GM23338 (cell line): ENCODE results near the gene LRRC10B. TPM values are rescaled to one million over a fixed set of nuclear protein-coding genes. Genes with fewer than 3 reads are reported as not detected.

Experiments used
- CREB1 ChIP-seq: fragments of 250-450 bp; sonication (Bioruptor Pico); IDR thresholded peaks from 2 replicates; pipeline ENCODE4 v1.5.0; 2020; ENCODE audit warnings: low read depth, mild to moderate bottlenecking, moderate library complexity
- EZH2phosphoT487 ChIP-seq: fragments of 200-600 bp; sonication (generic); IDR thresholded peaks from one replicate; pipeline ENCODE4 v1.8.1; 2018; ENCODE audit warnings: antibody characterized with exemption; ENCODE audit not compliant: unreplicated experiment
- JUNB ChIP-seq: IDR thresholded peaks from one replicate; pipeline ENCODE4 v1.6.1; 2016; ENCODE audit warnings: antibody characterized with exemption; ENCODE audit not compliant: unreplicated experiment
- NANOG ChIP-seq: IDR thresholded peaks from 2 replicates; pipeline ENCODE4 v1.6.1; 2016; ENCODE audit warnings: antibody characterized with exemption, borderline replicate concordance
- POLR2AphosphoS5 ChIP-seq: IDR thresholded peaks from 2 replicates; pipeline ENCODE4 v1.6.1; 2016; ENCODE audit warnings: antibody characterized with exemption, low read depth
- STAT1 ChIP-seq: IDR thresholded peaks from one replicate; pipeline ENCODE4 v1.6.1; 2016; ENCODE audit warnings: antibody characterized with exemption; ENCODE audit not compliant: unreplicated experiment
- ZNF114 ChIP-seq: fragments of 250-450 bp; sonication (Bioruptor Pico); IDR thresholded peaks from 2 replicates; pipeline ENCODE4 v1.5.0; 2020; ENCODE audit warnings: mild to moderate bottlenecking, moderate library complexity
- polyA plus RNA-seq: library from polyadenylated mRNA; unstranded; fragments of >200 nt; fragmentation: Nextera tagmentation; extraction: Ambion mirVana; gene quantifications from 2 replicates; pipeline ENCODE4 v1.2.1, GENCODE V29; 2016
- total RNA-seq: library from RNA; depleted of rRNA; stranded (reverse); fragments of >200 nt; shearing (Covaris generic); gene quantifications from 2 replicates; pipeline ENCODE4 v1.2.3, GENCODE V29; 2014
- TF ChIP-seq, protein P1 (sequence below): fragments of 250-450 bp; sonication (Bioruptor Pico); IDR thresholded peaks from 2 replicates; pipeline ENCODE4 v1.5.0; 2020; ENCODE audit warnings: mild to moderate bottlenecking, moderate library complexity
- TF ChIP-seq, protein P2 (sequence below): IDR thresholded peaks from one replicate; pipeline ENCODE4 v1.6.1; 2018; ENCODE audit warnings: antibody characterized with exemption; ENCODE audit not compliant: unreplicated experiment
- TF ChIP-seq, protein P3 (sequence below): IDR thresholded peaks from 2 replicates; pipeline ENCODE4 v1.6.1; 2016; ENCODE audit warnings: antibody characterized with exemption

LRRC10B gene
- total and polyA plus RNA-seq, 2 experiments from 2014 or later: 0.47 to 1.6 TPM

DNA sequence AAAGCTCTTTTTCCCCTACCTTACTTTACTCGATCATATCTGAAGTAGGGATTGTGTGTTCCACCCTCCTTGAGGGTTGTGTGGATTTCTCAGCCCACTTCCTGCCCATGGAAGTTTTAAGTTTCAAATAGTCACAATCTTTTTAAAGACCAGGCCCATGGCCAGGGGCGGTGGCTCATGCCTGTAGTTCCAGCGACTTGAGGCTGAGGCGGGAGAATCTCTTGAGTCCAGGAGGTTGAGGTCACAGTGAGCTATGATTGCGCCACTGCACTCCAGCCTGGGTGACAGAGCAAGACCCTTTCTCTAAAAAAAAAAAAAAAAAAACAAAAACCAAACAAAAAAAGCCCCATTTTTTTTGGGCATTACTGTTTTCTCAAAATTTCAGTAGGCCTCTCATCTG, 36.3 kb upstream of the LRRC10B start (continued):
- TF ChIP-seq, protein P1, sequence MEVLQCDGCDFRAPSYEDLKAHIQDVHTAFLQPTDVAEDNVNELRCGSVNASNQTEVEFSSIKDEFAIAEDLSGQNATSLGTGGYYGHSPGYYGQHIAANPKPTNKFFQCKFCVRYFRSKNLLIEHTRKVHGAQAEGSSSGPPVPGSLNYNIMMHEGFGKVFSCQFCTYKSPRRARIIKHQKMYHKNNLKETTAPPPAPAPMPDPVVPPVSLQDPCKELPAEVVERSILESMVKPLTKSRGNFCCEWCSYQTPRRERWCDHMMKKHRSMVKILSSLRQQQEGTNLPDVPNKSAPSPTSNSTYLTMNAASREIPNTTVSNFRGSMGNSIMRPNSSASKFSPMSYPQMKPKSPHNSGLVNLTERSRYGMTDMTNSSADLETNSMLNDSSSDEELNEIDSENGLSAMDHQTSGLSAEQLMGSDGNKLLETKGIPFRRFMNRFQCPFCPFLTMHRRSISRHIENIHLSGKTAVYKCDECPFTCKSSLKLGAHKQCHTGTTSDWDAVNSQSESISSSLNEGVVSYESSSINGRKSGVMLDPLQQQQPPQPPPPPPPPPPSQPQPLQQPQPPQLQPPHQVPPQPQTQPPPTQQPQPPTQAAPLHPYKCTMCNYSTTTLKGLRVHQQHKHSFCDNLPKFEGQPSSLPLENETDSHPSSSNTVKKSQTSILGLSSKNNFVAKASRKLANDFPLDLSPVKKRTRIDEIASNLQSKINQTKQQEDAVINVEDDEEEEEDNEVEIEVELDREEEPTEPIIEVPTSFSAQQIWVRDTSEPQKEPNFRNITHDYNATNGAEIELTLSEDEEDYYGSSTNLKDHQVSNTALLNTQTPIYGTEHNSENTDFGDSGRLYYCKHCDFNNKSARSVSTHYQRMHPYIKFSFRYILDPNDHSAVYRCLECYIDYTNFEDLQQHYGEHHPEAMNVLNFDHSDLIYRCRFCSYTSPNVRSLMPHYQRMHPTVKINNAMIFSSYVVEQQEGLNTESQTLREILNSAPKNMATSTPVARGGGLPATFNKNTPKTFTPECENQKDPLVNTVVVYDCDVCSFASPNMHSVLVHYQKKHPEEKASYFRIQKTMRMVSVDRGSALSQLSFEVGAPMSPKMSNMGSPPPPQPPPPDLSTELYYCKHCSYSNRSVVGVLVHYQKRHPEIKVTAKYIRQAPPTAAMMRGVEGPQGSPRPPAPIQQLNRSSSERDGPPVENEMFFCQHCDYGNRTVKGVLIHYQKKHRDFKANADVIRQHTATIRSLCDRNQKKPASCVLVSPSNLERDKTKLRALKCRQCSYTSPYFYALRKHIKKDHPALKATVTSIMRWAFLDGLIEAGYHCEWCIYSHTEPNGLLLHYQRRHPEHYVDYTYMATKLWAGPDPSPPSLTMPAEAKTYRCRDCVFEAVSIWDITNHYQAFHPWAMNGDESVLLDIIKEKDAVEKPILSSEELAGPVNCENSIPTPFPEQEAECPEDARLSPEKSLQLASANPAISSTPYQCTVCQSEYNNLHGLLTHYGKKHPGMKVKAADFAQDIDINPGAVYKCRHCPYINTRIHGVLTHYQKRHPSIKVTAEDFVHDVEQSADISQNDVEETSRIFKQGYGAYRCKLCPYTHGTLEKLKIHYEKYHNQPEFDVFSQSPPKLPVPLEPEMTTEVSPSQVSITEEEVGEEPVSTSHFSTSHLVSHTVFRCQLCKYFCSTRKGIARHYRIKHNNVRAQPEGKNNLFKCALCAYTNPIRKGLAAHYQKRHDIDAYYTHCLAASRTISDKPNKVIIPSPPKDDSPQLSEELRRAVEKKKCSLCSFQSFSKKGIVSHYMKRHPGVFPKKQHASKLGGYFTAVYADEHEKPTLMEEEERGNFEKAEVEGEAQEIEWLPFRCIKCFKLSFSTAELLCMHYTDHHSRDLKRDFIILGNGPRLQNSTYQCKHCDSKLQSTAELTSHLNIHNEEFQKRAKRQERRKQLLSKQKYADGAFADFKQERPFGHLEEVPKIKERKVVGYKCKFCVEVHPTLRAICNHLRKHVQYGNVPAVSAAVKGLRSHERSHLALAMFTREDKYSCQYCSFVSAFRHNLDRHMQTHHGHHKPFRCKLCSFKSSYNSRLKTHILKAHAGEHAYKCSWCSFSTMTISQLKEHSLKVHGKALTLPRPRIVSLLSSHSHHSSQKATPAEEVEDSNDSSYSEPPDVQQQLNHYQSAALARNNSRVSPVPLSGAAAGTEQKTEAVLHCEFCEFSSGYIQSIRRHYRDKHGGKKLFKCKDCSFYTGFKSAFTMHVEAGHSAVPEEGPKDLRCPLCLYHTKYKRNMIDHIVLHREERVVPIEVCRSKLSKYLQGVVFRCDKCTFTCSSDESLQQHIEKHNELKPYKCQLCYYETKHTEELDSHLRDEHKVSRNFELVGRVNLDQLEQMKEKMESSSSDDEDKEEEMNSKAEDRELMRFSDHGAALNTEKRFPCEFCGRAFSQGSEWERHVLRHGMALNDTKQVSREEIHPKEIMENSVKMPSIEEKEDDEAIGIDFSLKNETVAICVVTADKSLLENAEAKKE: no peak
- TF ChIP-seq CREB1 (CRISPR knock-in tag) (no peak), JUNB (no peak), NANOG (no peak), ZNF114 (CRISPR knock-in tag) (no peak), EZH2phosphoT487 (no peak), POLR2AphosphoS5 (no peak), STAT1 (no peak)
- TF ChIP-seq, protein P2, sequence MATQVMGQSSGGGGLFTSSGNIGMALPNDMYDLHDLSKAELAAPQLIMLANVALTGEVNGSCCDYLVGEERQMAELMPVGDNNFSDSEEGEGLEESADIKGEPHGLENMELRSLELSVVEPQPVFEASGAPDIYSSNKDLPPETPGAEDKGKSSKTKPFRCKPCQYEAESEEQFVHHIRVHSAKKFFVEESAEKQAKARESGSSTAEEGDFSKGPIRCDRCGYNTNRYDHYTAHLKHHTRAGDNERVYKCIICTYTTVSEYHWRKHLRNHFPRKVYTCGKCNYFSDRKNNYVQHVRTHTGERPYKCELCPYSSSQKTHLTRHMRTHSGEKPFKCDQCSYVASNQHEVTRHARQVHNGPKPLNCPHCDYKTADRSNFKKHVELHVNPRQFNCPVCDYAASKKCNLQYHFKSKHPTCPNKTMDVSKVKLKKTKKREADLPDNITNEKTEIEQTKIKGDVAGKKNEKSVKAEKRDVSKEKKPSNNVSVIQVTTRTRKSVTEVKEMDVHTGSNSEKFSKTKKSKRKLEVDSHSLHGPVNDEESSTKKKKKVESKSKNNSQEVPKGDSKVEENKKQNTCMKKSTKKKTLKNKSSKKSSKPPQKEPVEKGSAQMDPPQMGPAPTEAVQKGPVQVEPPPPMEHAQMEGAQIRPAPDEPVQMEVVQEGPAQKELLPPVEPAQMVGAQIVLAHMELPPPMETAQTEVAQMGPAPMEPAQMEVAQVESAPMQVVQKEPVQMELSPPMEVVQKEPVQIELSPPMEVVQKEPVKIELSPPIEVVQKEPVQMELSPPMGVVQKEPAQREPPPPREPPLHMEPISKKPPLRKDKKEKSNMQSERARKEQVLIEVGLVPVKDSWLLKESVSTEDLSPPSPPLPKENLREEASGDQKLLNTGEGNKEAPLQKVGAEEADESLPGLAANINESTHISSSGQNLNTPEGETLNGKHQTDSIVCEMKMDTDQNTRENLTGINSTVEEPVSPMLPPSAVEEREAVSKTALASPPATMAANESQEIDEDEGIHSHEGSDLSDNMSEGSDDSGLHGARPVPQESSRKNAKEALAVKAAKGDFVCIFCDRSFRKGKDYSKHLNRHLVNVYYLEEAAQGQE: no peak
- TF ChIP-seq, protein P3, sequence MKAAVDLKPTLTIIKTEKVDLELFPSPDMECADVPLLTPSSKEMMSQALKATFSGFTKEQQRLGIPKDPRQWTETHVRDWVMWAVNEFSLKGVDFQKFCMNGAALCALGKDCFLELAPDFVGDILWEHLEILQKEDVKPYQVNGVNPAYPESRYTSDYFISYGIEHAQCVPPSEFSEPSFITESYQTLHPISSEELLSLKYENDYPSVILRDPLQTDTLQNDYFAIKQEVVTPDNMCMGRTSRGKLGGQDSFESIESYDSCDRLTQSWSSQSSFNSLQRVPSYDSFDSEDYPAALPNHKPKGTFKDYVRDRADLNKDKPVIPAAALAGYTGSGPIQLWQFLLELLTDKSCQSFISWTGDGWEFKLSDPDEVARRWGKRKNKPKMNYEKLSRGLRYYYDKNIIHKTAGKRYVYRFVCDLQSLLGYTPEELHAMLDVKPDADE: no peak
